Pulmonary artery endothelial cell (primary cell): ENCODE results near the gene HSD3B1. TPM values are rescaled to one million over a fixed set of nuclear protein-coding genes. Genes with fewer than 3 reads are reported as not detected.
"Not testable (repeated sequence)": the region's sequence is repeated elsewhere in the genome, so short reads cannot be mapped to it uniquely, and the experiment has no call there.

Experiments used
- DNase-seq: peaks from one replicate; pipeline ENCODE4 v3.0.0-alpha.2; 2011; ENCODE audit warnings: low read depth, low spot score
- total RNA-seq: library from RNA; depleted of rRNA; stranded (reverse); fragments of >200 nt; gene quantifications from 2 replicates; pipeline ENCODE4 v1.2.3, GENCODE V29; 2014

The HSD3B1 gene
- total RNA-seq, 1 donor from 2014 or later = not detected

- DNase-seq = not testable (repeated sequence)
Observed at GRCh38 chr1:119553302-119554071, 46.5 kb downstream of the HSD3B1 start.

- peak; percentile 7 for DNase-seq
Observed at GRCh38 chr1:119554183-119554582, 47.2 kb downstream of the HSD3B1 start.

- no peak for DNase-seq
Observed at GRCh38 chr1:119556423-119556822, 49.4 kb downstream of the HSD3B1 start.

- DNase-seq = not testable (repeated sequence)
Observed at GRCh38 chr1:119560402-119560801, 53.4 kb downstream of the HSD3B1 start.

- DNase-seq = no peak
Observed at GRCh38 chr1:119564548-119564947, 57.5 kb downstream of the HSD3B1 start.

Other genes with a start within 250 kb of the HSD3B1 start
- gene HAO2, start 138.4 kb upstream of the HSD3B1 start, total RNA-seq = not detected in 2 replicates
- gene HSD3B2, start 92.1 kb upstream of the HSD3B1 start, total RNA-seq = not detected in 2 replicates
- gene ZNF697, start 141.1 kb downstream of the HSD3B1 start, total RNA-seq = 19.5 and 24.6 TPM in 2 replicates
- 46.4 and 57.1 TPM in 2 replicates for gene PHGDH, start 204.7 kb downstream of the HSD3B1 start, total RNA-seq